Suprapubic skin (tissue), 4 donors: ENCODE data around the gene PRKRA.

ENCODE experiments used
- CTCF ChIP-seq, 2 donors: fragments of 200-600 bp in 1 of 2; fragments of 450-650 bp in 1 of 2; sonication (generic) in 1 of 2; IDR thresholded peaks; one replicate each; pipeline ENCODE4 v1.5.1; 2016 to 2019; ENCODE audit warnings: antibody characterized with exemption in 2 of 2, mild to moderate bottlenecking in 1 of 2, moderate library complexity in 1 of 2
- POLR2A ChIP-seq, 2 donors: fragments of 450-650 bp; IDR thresholded peaks; one replicate each; pipeline ENCODE4 v1.6.1; 2017; ENCODE audit warnings: antibody characterized with exemption in 2 of 2, mild to moderate bottlenecking in 2 of 2, moderate library complexity in 2 of 2
- POLR2AphosphoS5 ChIP-seq, 3 donors: sonication (generic); formaldehyde crosslinking; IDR thresholded peaks; one replicate each; pipeline ENCODE4 v1.6.1; 2017; ENCODE audit warnings: antibody characterized with exemption in 3 of 3

- TF ChIP-seq CTCF (IDR thresholded peaks at IDR 0.05) (no peak), POLR2A (IDR thresholded peaks at IDR 0.05) (no peak), POLR2AphosphoS5 (IDR thresholded peaks at IDR 0.05) (no peak)
Observed at GRCh38 chr2:178418426-178418825, 32.5 kb downstream of the PRKRA start.
